Measurements from ENCODE around the gene PLPP4.

Gene PLPP4

DNA sequence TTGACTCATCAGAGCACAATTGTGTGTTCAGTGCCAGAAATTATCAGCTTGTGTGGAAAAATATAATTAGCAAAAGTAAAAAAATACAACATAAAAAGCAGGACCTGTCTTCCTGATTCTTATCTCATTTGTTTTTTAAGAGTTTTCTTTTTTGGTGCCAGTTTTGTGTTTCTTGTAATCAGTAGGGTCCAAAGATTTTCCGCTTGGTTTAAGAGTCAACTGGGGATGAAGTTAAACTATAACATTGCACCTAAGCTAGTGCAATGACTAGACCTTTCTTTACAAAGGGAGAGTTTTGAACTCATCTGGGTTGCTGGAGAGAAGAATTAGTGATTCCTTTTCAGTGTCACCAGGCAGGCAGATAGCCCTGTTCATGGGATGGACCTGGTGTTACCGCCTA lies 113.4 kb downstream of the PLPP4 start:
- no peak overlapping the region for H3K4me3 ChIP-seq (ENCODE audit: low read depth, low read length)
- DNase-seq (ENCODE audit: low read depth): no peak
- TF ChIP-seq, protein P1, sequence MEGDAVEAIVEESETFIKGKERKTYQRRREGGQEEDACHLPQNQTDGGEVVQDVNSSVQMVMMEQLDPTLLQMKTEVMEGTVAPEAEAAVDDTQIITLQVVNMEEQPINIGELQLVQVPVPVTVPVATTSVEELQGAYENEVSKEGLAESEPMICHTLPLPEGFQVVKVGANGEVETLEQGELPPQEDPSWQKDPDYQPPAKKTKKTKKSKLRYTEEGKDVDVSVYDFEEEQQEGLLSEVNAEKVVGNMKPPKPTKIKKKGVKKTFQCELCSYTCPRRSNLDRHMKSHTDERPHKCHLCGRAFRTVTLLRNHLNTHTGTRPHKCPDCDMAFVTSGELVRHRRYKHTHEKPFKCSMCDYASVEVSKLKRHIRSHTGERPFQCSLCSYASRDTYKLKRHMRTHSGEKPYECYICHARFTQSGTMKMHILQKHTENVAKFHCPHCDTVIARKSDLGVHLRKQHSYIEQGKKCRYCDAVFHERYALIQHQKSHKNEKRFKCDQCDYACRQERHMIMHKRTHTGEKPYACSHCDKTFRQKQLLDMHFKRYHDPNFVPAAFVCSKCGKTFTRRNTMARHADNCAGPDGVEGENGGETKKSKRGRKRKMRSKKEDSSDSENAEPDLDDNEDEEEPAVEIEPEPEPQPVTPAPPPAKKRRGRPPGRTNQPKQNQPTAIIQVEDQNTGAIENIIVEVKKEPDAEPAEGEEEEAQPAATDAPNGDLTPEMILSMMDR (IDR thresholded peaks at IDR 0.05; ENCODE audit: low read depth, low read length): no peak
- TF ChIP-seq, protein P2, sequence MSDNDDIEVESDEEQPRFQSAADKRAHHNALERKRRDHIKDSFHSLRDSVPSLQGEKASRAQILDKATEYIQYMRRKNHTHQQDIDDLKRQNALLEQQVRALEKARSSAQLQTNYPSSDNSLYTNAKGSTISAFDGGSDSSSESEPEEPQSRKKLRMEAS (IDR thresholded peaks at IDR 0.05; ENCODE audit: low read depth, low read length): no peak
- TF ChIP-seq MYC (IDR thresholded peaks at IDR 0.05; ENCODE audit: low read depth, low read length): no peak
- no peak for TF ChIP-seq POLR2A (IDR thresholded peaks at IDR 0.05; ENCODE audit: extremely low read depth, insufficient read length)

DNA sequence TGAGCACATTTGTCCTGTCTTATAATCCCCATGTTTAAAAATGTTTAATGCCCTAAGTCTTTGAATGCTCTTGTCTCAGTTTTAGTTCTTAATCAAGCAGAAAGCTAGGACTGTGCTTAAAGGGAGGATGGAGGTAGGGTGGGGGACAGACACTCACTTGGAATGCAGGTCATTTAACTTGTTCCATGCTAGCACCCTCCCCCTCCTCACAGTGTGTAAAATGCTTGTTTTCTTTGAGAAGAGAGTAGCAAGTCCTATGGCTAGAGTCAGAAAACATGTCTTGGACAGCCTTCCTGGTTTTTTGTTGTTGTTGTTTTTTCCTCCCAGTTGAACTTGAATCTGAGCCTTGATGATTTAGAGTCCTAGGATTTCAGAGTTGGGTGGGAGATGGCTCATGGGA lies 114.2 kb downstream of the PLPP4 start:
- DNase-seq (ENCODE audit: low read depth): no peak
- no peak for TF ChIP-seq MYC (IDR thresholded peaks at IDR 0.05; ENCODE audit: low read depth, low read length)
- no peak for TF ChIP-seq POLR2A (IDR thresholded peaks at IDR 0.05; ENCODE audit: extremely low read depth, insufficient read length)
- TF ChIP-seq, protein P2 (IDR thresholded peaks at IDR 0.05; ENCODE audit: low read depth, low read length): no peak
- TF ChIP-seq, protein P1 (IDR thresholded peaks at IDR 0.05; ENCODE audit: low read depth, low read length): no peak

DNA sequence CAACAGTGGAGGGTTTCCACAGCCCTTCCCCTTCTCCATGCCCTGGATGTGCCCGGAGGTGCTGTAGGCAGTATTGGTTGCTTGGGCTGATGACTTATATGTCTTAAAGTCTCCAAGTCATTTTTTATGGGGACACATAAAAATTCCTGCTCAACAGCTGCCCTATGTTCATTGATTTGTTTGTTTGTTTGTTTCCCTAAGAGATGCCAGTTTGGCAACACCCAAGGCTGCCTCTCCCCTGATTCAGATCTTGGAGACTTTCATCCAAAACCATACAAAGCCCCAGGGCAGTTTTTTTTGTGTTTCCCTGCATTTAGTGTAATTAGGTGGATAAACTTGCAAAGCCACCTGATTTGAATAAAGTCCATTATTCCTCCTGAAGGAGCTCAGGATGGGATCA lies 115.3 kb downstream of the PLPP4 start:
- TF ChIP-seq, protein P1 (IDR thresholded peaks at IDR 0.05; ENCODE audit: low read depth, low read length): no peak
- TF ChIP-seq POLR2A (IDR thresholded peaks at IDR 0.05; ENCODE audit: extremely low read depth, insufficient read length) (no peak), MYC (IDR thresholded peaks at IDR 0.05; ENCODE audit: low read depth, low read length) (no peak)
- TF ChIP-seq, protein P2 (IDR thresholded peaks at IDR 0.05; ENCODE audit: low read depth, low read length): no peak
- DNase-seq (ENCODE audit: low read depth): no peak
- no peak overlapping the region for H3K4me3 ChIP-seq (ENCODE audit: low read depth, low read length)

More for the DNA sequence above, 114.2 kb downstream of the PLPP4 start:
- H3K4me3 ChIP-seq (ENCODE audit: low read depth, low read length): no peak overlapping the region

DNA sequence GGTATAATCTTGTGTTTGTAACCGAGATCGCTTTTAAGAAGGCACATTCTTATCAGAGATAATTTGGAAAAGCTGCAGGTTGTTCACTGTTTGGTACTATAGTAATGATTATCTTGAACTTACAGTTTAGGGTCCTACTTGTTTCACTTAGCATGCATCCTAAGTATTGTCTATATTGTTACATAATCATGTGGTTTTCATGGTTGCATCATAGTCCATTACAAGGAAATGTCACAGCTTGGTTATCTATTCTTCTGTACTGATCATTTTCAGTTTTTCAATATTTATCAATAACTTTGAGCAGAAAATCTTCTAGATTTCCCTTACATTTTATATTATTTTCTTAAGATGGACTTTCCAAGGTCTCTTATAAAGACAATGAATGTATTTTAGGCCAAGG lies 116.3 kb downstream of the PLPP4 start:
- H3K4me3 ChIP-seq (ENCODE audit: low read depth, low read length): no peak overlapping the region
- TF ChIP-seq POLR2A (IDR thresholded peaks at IDR 0.05; ENCODE audit: extremely low read depth, insufficient read length): no peak
- TF ChIP-seq, protein P1 (IDR thresholded peaks at IDR 0.05; ENCODE audit: low read depth, low read length): no peak
- TF ChIP-seq, protein P2 (IDR thresholded peaks at IDR 0.05; ENCODE audit: low read depth, low read length): no peak
- no peak for TF ChIP-seq MYC (IDR thresholded peaks at IDR 0.05; ENCODE audit: low read depth, low read length)
- DNase-seq (ENCODE audit: low read depth): peak; percentile 62

DNA sequence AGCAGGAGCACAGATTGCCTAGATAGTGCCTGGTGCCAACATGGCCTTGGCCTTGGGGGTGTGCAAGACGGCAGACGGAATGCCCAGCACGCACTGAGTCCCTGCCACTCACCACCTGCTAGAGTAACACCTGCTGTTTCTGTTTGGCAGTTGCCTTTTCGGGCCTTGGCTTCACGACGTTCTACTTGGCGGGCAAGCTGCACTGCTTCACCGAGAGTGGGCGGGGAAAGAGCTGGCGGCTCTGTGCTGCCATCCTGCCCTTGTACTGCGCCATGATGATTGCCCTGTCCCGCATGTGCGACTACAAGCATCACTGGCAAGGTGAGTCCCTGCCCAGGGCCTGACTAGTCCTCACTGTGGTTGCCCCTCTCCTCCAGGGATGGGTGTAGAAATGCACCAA lies 118.0 kb downstream of the PLPP4 start:
- TF ChIP-seq, protein P1 (IDR thresholded peaks at IDR 0.05; ENCODE audit: low read depth, low read length): no peak
- TF ChIP-seq, protein P2 (IDR thresholded peaks at IDR 0.05; ENCODE audit: low read depth, low read length): no peak
- no peak for TF ChIP-seq MYC (IDR thresholded peaks at IDR 0.05; ENCODE audit: low read depth, low read length)
- TF ChIP-seq POLR2A (IDR thresholded peaks at IDR 0.05; ENCODE audit: extremely low read depth, insufficient read length): no peak
- H3K4me3 ChIP-seq (ENCODE audit: low read depth, low read length): no peak overlapping the region
- DNase-seq (ENCODE audit: low read depth): no peak

Measured in NB4 (cell line).